ENCODE results near the gene C1S. TPM values are rescaled to one million over a fixed set of nuclear protein-coding genes. Genes with fewer than 3 reads are reported as not detected.

The C1S gene
- total RNA-seq, 2 experiments from 2014 or later = 3.6 to 5.2 TPM

DNA sequence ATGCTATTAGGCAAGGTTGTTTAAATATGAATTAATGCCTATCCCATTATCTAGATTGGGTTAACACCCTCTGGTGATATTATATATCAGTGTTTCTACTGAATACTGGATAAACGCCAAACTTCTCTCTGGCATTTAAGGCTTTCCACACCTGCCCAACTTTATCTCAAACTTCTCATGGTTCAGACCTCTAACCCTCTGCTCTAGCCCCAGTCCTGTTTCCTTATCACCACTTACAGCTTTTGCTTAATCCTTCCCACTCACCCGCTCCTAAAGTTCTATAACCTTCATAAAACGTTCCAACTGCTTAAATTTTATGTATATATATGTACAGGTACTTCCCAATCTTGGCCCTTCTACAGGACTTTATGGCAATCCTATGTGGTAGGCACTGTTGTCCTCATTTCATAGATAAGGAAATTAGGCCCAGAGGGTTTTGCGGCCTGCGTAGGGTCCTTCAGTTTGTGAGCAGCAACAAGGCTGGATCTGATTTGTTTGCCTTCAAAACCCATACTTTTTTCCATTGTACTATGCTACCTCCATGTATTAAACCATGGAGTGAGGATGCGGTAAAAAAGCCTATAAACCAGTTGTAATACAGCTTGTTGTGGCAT, 43.5 kb upstream of the C1S start:
- H4K20me1 ChIP-seq (ENCODE audit: insufficient read depth, low read length) = no peaks in the 10 kb centered on the region
- peaks cover 22% of the 10 kb centered on the region; the same call in 1 of the 2 replicates for H3K79me2 ChIP-seq (ENCODE audit: insufficient read depth, low read depth, low read length)
- peaks cover 32% of the 10 kb centered on the region; the same call in 1 of the 2 replicates for H3K36me3 ChIP-seq (ENCODE audit: insufficient read depth, low read length)
- TF ChIP-seq, protein P1, sequence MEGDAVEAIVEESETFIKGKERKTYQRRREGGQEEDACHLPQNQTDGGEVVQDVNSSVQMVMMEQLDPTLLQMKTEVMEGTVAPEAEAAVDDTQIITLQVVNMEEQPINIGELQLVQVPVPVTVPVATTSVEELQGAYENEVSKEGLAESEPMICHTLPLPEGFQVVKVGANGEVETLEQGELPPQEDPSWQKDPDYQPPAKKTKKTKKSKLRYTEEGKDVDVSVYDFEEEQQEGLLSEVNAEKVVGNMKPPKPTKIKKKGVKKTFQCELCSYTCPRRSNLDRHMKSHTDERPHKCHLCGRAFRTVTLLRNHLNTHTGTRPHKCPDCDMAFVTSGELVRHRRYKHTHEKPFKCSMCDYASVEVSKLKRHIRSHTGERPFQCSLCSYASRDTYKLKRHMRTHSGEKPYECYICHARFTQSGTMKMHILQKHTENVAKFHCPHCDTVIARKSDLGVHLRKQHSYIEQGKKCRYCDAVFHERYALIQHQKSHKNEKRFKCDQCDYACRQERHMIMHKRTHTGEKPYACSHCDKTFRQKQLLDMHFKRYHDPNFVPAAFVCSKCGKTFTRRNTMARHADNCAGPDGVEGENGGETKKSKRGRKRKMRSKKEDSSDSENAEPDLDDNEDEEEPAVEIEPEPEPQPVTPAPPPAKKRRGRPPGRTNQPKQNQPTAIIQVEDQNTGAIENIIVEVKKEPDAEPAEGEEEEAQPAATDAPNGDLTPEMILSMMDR (conservative IDR thresholded peaks at IDR 0.05; ENCODE audit: low read length) = no peak
- TF ChIP-seq EZH2phosphoT487 (IDR thresholded peaks at IDR 0.05; ENCODE audit: borderline replicate concordance, low read depth, low read length) = no peak
- H3K4me2 ChIP-seq (ENCODE audit: low read length) = peak overlapping the region; percentile 89
- CTCF ChIA-PET (ENCODE audit: unreplicated experiment) = interaction anchor here (0.5 kb wide), 1 partner anchor 20 kb away, joined by 3 read pairs; no protein-coding TSS in a partner anchor
- no peak overlapping the region for H3K27ac ChIP-seq (ENCODE audit: low read depth, low read length, poor library complexity, severe bottlenecking)
- H3K9me2 ChIP-seq (ENCODE audit: insufficient read depth, low read length) = no peaks in the 10 kb centered on the region
- H2AFZ ChIP-seq (ENCODE audit: low read length) = no peak overlapping the region
- POLR2A ChIA-PET = interaction anchor here (1.0 to 2.6 kb wide), 4 partner anchors 18 to 144 kb away, joined by 3 to 10 read pairs (median 4); partner anchors contain the start of gene SPSB2
- H3K4me1 ChIP-seq (ENCODE audit: insufficient read depth, low read length, poor library complexity, severe bottlenecking) = peaks cover 26% of the 10 kb centered on the region
- no peak for DNase-seq (ENCODE audit: low spot score)
- H3K9me3 ChIP-seq (ENCODE audit: low read length) = no peaks in the 10 kb centered on the region
- peak overlapping the region; percentile 82 for H3K4me3 ChIP-seq (ENCODE audit: low read depth, low read length, poor library complexity, severe bottlenecking)
- TSS peak; percentile 70 for BruUV-seq (replicated peaks)
- intact Hi-C loops (cut with micrococcal nuclease; ENCODE audit: unreplicated experiment) = loop anchor here (5.0 kb wide), 1 partner anchor 90 kb away; the partner anchor contains the start of gene C1RL

DNA sequence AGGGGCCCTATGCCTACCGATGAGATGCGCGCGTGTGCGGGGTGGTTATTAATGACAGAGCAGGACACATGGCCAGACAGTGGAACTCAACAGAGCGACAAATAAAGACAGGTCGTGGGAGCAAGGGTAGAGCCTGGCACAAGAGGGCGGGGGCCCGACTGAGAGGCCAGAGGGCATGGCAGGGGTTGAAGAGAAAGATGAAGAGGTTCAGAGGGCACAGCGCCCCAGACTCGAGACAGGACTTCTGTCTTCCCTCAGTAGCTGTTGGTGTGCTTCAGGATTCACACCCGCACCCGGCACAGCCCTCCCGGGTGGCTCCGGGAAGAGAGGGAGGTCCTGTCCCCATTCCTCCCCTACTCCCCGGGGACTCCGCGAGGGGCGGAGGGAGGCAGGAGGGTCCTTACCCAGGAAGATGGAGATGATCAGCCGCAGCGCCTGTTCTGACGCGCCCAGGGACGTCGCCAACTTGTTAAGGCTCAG, 42.6 kb upstream of the C1S start:
- Histone ChIP-seq H3K4me2 (ENCODE audit: low read length) (peak overlapping the region; percentile 89), H3K4me3 (ENCODE audit: low read depth, low read length, poor library complexity, severe bottlenecking) (peak overlapping the region; percentile 82), H2AFZ (ENCODE audit: low read length) (peak overlapping the region; percentile 66; the same call in 1 of the 2 replicates), H3K9me3 (ENCODE audit: low read length) (no peaks in the 10 kb centered on the region), H3K9me2 (ENCODE audit: insufficient read depth, low read length) (no peaks in the 10 kb centered on the region), H3K36me3 (ENCODE audit: insufficient read depth, low read length) (peaks cover 23% of the 10 kb centered on the region; the same call in 1 of the 2 replicates), H3K4me1 (ENCODE audit: insufficient read depth, low read length, poor library complexity, severe bottlenecking) (peaks cover 26% of the 10 kb centered on the region), H3K79me2 (ENCODE audit: insufficient read depth, low read depth, low read length) (peaks cover 22% of the 10 kb centered on the region; the same call in 1 of the 2 replicates), H4K20me1 (ENCODE audit: insufficient read depth, low read length) (no peaks in the 10 kb centered on the region), H3K27ac (ENCODE audit: low read depth, low read length, poor library complexity, severe bottlenecking) (peak overlapping the region; percentile 78)
- no TSS peak for BruUV-seq (replicated peaks)
- TF ChIP-seq EZH2phosphoT487 (IDR thresholded peaks at IDR 0.05; ENCODE audit: borderline replicate concordance, low read depth, low read length) = no peak
- TF ChIP-seq, protein P1 (conservative IDR thresholded peaks at IDR 0.05; ENCODE audit: low read length) = no peak
- ChIA-PET POLR2A (interaction anchor here (0.6 to 2.6 kb wide), 12 partner anchors 8 to 529 kb away, joined by 3 to 10 read pairs (median 4); partner anchors contain the start of genes C12orf57, RNU7-1 and SPSB2), CTCF (ENCODE audit: unreplicated experiment) (interaction anchor here (0.6 to 1.3 kb wide), 3 partner anchors 19 to 625 kb away, joined by 3 to 4 read pairs (median 3); no protein-coding TSS in a partner anchor)
- DNase-seq (ENCODE audit: low spot score) = no peak
- intact Hi-C loops (cut with micrococcal nuclease; ENCODE audit: unreplicated experiment) = loop anchor here (1.0 to 5.0 kb wide), 3 partner anchors 74 to 145 kb away; partner anchors contain the start of genes C12orf57, C1RL and SPSB2

Measured in OCI-LY7 (cell line).